Lung (tissue), 12 donors: ENCODE results near the gene NEU4. TPM values are rescaled to one million over a fixed set of nuclear protein-coding genes. Genes with fewer than 3 reads are reported as not detected.

Experiments
- ATAC-seq: fragments of 200-7000 bp; cut with Tn5 transposase; one replicate; pipeline ENCODE4 v1.9.1; 2020; ENCODE audit warnings: moderate number of reproducible peaks; ENCODE audit not compliant: insufficient read depth, low FRiP score
- DNase-seq, 3 donors: peaks; one replicate each; pipeline ENCODE4 v3.0.0-alpha.2; 2013 to 2017
- H3K27ac ChIP-seq, 2 donors: one replicate each; pipeline ENCODE4 v1.5.1; 2013; ENCODE audit warnings: mild to moderate bottlenecking in 2 of 2, moderate library complexity in 2 of 2, control low read depth in 1 of 2, inconsistent platforms in 1 of 2, low read depth in 1 of 2, low read length in 1 of 2
- H3K27me3 ChIP-seq, 3 donors: one replicate each; pipeline ENCODE4 v1.5.1; 2013; ENCODE audit warnings: low read length in 2 of 3; ENCODE audit not compliant: control insufficient read depth in 3 of 3, insufficient read depth in 3 of 3
- H3K36me3 ChIP-seq, 4 donors: one replicate each; pipeline ENCODE4 v1.5.1; 2013; ENCODE audit warnings: low read length in 4 of 4, mild to moderate bottlenecking in 1 of 4, moderate library complexity in 1 of 4; ENCODE audit not compliant: control insufficient read depth in 4 of 4, insufficient read depth in 4 of 4
- H3K4me1 ChIP-seq, 5 donors: one replicate each; pipeline ENCODE4 v1.5.1; 2013; ENCODE audit warnings: low read length in 5 of 5, mild to moderate bottlenecking in 2 of 5, moderate library complexity in 1 of 5; ENCODE audit not compliant: control insufficient read depth in 5 of 5, insufficient read depth in 5 of 5
- H3K4me3 ChIP-seq: one replicate; pipeline ENCODE4 v1.5.1; 2013; ENCODE audit warnings: mild to moderate bottlenecking, control low read depth, moderate library complexity
- H3K9ac ChIP-seq, 2 donors: one replicate each; pipeline ENCODE4 v1.5.1; 2013; ENCODE audit warnings: low read length in 2 of 2, control low read depth in 1 of 2; ENCODE audit not compliant: insufficient read depth in 1 of 2
- H3K9me3 ChIP-seq, 4 donors: one replicate each; pipeline ENCODE4 v1.5.1; 2013; ENCODE audit warnings: low read length in 3 of 4, mild to moderate bottlenecking in 1 of 4, moderate library complexity in 1 of 4; ENCODE audit not compliant: control insufficient read depth in 4 of 4, insufficient read depth in 3 of 4
- CTCF ChIP-seq: IDR thresholded peaks from 2 replicates; pipeline ENCODE4 v1.5.1; 2012; ENCODE audit warnings: mild to moderate bottlenecking; ENCODE audit errors: control extremely low read depth, extremely low read depth
- WGBS, 2 donors: extraction: QIAGEN DNeasy Blood & Tissue Kit; methylation state at CpG; one replicate each; pipeline ENCODE4 v1.1.7; 2013; 5-methylcytosine and 5-hydroxymethylcytosine counted together
- polyA plus RNA-seq, 2 donors: library from polyadenylated mRNA; stranded (reverse); fragments of 200-250 nt; gene quantifications; one replicate each; pipeline ENCODE4 v1.2.1, GENCODE V29; 2013
- total RNA-seq, 2 donors: library from RNA; depleted of rRNA in 1 of 2; stranded (reverse); fragments of >200 nt in 1 of 2; gene quantifications; one replicate each; pipeline ENCODE4 v1.2.1, GENCODE V29; 2014 to 2021
- donor health status: control.
- donor health status: control.
- donor health status: Bipolar disorder and iron deficiency.
- donor health status: healthy.
- donor health status: DM: yes; HTN: yes; CAD: no.

Gene NEU4
- total and polyA plus RNA-seq, 4 donors = 0.26 to 0.59 (median 0.35) TPM

GRCh38 chr2:241865416-241865956, 56.5 kb downstream of the NEU4 start:
- WGBS, 2 donors = 88 to 90% methylated on average over 3 of the region's 3 CpGs
- Histone ChIP-seq H3K27me3 (peaks cover 7 to 34% (median 28%) of the 10 kb centered on the region in 3 donors), H3K36me3 (peaks cover 0 to 5% (median 0%) of the 10 kb centered on the region in 4 donors), H3K9ac (no peak overlapping the region), H3K4me3 (no peak overlapping the region), H3K9me3 (peaks cover 0 to 13% (median under 1%) of the 10 kb centered on the region in 4 donors), H3K4me1 (peaks cover 0 to 12% (median 10%) of the 10 kb centered on the region in 5 donors), H3K27ac (peak overlapping the region in 1 of 2 donors; percentile 6)
- ATAC-seq = no peak
- no peak for DNase-seq
- no peak for TF ChIP-seq CTCF

- peak; percentile 38 to 61 (median 58) for DNase-seq
- TF ChIP-seq CTCF = no peak
These were observed 57.2 kb downstream of the NEU4 start for GRCh38 chr2:241865957-241866789.

More at GRCh38 chr2:241865957-241866789, 57.2 kb downstream of the NEU4 start:
- peaks cover 7 to 34% (median 27%) of the 10 kb centered on the region in 3 donors for H3K27me3 ChIP-seq
- H3K36me3 ChIP-seq = peaks cover 0 to 5% (median 0%) of the 10 kb centered on the region in 4 donors
- 17 to 26% methylated on average over 17 to 31 of the region's 31 CpGs for WGBS, 2 donors
- H3K4me1 ChIP-seq = peaks cover 0 to 12% (median 7%) of the 10 kb centered on the region in 5 donors
- no peak overlapping the region for H3K4me3 ChIP-seq
- peaks cover 0 to 13% (median under 1%) of the 10 kb centered on the region in 4 donors for H3K9me3 ChIP-seq
- ATAC-seq = no peak
- no peak overlapping the region for H3K27ac ChIP-seq
- H3K9ac ChIP-seq = no peak overlapping the region

Other genes with a start within 250 kb of the NEU4 start
- gene THAP4, start 172.0 kb upstream of the NEU4 start, total RNA-seq = 10 to 100 TPM; 43.9 to 46.0 TPM
- gene THAP4, start 172.0 kb upstream of the NEU4 start, polyA plus RNA-seq = 10 to 100 TPM; 40.0 to 53.7 TPM
- 10 to 100 TPM; 69.1 to 74.9 TPM for gene ATG4B, start 171.5 kb upstream of the NEU4 start, total RNA-seq
- gene ATG4B, start 171.5 kb upstream of the NEU4 start, polyA plus RNA-seq = 10 to 100 TPM; 45.1 to 55.0 TPM
- 10 to 100 TPM; 17.4 to 24.3 TPM for gene DTYMK, start 122.4 kb upstream of the NEU4 start, total RNA-seq
- gene DTYMK, start 122.4 kb upstream of the NEU4 start, polyA plus RNA-seq = 10 to 100 TPM; 15.6 to 21.9 TPM
- 10 to 100 TPM; 29.8 to 46.8 TPM for gene ING5, start 107.2 kb upstream of the NEU4 start, total RNA-seq
- 10 to 100 TPM; 19.2 to 32.4 TPM for gene ING5, start 107.2 kb upstream of the NEU4 start, polyA plus RNA-seq
- gene D2HGDH, start 74.6 kb upstream of the NEU4 start, total RNA-seq = 10 to 100 TPM; 22.2 to 45.3 TPM
- gene D2HGDH, start 74.6 kb upstream of the NEU4 start, polyA plus RNA-seq = 10 to 100 TPM; 12.2 to 32.2 TPM
- gene GAL3ST2, start 32.4 kb upstream of the NEU4 start, total RNA-seq = under 1 TPM in 1 of 2 donors, not detected in 1; 0.40 TPM
- not detected for gene GAL3ST2, start 32.4 kb upstream of the NEU4 start, polyA plus RNA-seq
- under 1 TPM; 0.83 to 0.97 TPM for gene PDCD1, start 49.7 kb downstream of the NEU4 start, total RNA-seq
- under 1 TPM; 0.59 to 0.80 TPM for gene PDCD1, start 49.7 kb downstream of the NEU4 start, polyA plus RNA-seq
- gene RTP5, start 60.5 kb downstream of the NEU4 start, total RNA-seq = under 1 TPM in 1 of 2 donors, not detected in 1; 0.09 TPM
- under 1 TPM; 0.08 to 0.13 TPM for gene RTP5, start 60.5 kb downstream of the NEU4 start, polyA plus RNA-seq